Sigmoid colon (tissue), 4 donors: Measurements from ENCODE around the gene KLK5.

Experiments
- CTCF ChIP-seq, 4 experiments: fragments of 450-650 bp in 3 of 4; fragments of 200-600 bp in 1 of 4; IDR thresholded peaks; one replicate each; pipeline ENCODE4 v1.5.1; 2016 to 2019; ENCODE audit warnings: antibody characterized with exemption in 4 of 4, mild to moderate bottlenecking in 3 of 4, moderate library complexity in 2 of 4
- EP300 ChIP-seq, 4 donors: sonication (generic); formaldehyde crosslinking; IDR thresholded peaks; one replicate each; pipeline ENCODE4 v1.6.1; 2017; ENCODE audit warnings: antibody characterized with exemption in 4 of 4
- POLR2A ChIP-seq, 2 donors: fragments of 450-650 bp; IDR thresholded peaks; one replicate each; pipeline ENCODE4 v1.6.1; 2016; ENCODE audit warnings: antibody characterized with exemption in 2 of 2, mild to moderate bottlenecking in 2 of 2, moderate library complexity in 2 of 2
- POLR2AphosphoS5 ChIP-seq, 4 donors: sonication (generic); formaldehyde crosslinking; IDR thresholded peaks; one replicate each; pipeline ENCODE4 v1.6.1; 2017; ENCODE audit warnings: antibody characterized with exemption in 4 of 4

DNA sequence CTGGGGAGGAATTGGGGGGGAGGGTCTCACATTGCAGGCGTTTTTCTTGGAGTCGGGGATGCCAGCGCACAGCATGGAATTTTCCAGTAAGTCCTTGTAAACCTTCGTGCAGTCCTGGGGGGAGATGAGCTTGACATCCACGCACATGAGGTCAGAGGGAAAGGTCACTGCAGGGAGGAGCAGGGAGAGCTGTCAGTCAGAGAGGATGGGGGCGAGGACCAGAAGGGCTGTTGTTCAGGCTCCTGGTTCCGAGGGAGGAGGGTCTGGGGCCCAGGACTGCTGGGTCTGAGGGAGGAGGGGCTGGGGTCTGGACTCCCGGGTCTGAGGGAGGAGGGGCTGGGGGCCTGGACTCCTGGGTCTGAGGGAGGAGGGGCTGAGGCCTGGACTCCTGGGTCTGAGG is 26.9 kb upstream of the KLK5 start:
- TF ChIP-seq POLR2A (IDR thresholded peaks at IDR 0.05) (no peak), CTCF (IDR thresholded peaks at IDR 0.05) (no peak), POLR2AphosphoS5 (IDR thresholded peaks at IDR 0.05) (no peak), EP300 (IDR thresholded peaks at IDR 0.05) (no peak)
